ENCODE data around the gene ETFBKMT. TPM values are rescaled to one million over a fixed set of nuclear protein-coding genes. Genes with fewer than 3 reads are reported as not detected.

The ETFBKMT gene
- total RNA-seq, 1 donor from 2014 or later = 1.5 TPM

DNA sequence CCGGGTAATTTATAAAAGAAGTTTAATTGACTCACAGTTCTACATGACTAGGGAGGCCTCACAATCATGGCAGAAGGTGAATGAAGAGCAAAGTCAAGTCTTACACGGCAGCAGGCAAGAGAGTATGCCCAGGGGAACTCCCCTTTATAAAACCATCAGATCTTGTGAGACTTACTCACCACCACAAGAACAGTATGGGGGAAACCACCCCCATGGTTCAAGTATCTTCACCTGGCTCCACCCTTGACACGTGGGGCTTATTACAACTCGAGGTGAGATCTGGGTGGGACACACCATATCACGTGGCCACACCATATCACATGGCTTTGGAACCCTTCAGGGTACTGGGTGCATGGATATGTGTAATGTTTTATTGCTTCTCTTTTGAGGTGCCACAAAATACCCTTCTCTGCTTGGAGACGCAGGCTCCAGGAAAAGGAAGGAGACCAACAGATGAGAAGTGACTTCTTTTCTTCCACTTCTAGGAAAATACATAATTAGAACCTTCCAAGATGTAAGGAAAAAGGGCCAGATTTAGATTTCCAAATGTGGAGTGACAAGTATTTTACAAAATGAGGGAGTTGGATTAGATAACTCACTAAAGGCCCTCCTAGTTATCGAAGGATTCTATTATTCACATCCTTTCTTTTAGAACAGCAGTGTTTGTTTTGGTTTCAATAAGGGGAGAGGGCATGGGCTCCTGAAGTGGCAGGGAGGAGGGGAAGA is 33.1 kb upstream of the ETFBKMT start:
- no peaks in the 10 kb centered on the region for H3K36me3 ChIP-seq (ENCODE audit: control insufficient read depth, insufficient read depth, low read length)
- H3K4me3 ChIP-seq (ENCODE audit: low read depth, low read length) = no peak overlapping the region
- TF ChIP-seq, protein P1, sequence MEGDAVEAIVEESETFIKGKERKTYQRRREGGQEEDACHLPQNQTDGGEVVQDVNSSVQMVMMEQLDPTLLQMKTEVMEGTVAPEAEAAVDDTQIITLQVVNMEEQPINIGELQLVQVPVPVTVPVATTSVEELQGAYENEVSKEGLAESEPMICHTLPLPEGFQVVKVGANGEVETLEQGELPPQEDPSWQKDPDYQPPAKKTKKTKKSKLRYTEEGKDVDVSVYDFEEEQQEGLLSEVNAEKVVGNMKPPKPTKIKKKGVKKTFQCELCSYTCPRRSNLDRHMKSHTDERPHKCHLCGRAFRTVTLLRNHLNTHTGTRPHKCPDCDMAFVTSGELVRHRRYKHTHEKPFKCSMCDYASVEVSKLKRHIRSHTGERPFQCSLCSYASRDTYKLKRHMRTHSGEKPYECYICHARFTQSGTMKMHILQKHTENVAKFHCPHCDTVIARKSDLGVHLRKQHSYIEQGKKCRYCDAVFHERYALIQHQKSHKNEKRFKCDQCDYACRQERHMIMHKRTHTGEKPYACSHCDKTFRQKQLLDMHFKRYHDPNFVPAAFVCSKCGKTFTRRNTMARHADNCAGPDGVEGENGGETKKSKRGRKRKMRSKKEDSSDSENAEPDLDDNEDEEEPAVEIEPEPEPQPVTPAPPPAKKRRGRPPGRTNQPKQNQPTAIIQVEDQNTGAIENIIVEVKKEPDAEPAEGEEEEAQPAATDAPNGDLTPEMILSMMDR (IDR thresholded peaks at IDR 0.05; ENCODE audit: insufficient read depth, low read length, poor library complexity, severe bottlenecking) = no peak
- H3K27me3 ChIP-seq (ENCODE audit: control insufficient read depth, insufficient read depth, low read length) = no peaks in the 10 kb centered on the region
- DNase-seq (ENCODE audit: low read depth) = no peak

DNA sequence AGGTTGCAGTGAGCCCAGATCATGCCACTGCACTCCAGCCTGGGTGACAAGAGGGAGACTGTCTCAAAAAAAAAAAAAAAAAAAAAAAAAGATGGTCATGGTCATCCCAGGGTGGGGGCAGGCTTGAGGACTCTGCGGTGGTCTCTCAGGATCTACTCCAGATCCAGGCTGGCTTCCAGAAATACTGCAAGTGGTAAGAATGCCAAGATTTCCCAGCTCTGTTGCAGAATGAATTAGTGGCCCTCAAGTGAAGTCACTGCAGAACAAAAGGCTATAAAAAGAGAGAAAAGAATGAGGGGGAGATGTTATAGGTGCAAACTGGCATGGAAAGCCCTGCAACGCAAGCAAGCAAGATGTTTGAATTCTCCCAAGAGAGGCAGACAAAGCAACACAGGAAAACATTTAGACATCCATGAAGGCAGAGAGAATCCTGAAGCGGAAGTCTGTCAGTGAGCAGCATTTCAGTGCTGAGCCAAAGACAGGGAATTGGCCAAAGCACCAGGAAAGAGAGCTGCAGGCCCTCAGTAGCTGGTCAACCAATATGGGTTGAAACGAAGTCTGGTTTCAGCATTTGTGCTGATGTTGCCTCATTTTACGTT is 31.9 kb upstream of the ETFBKMT start:
- no peak for DNase-seq (ENCODE audit: low read depth)
- TF ChIP-seq, protein P1 (IDR thresholded peaks at IDR 0.05; ENCODE audit: insufficient read depth, low read length, poor library complexity, severe bottlenecking) = no peak
- Histone ChIP-seq H3K36me3 (ENCODE audit: control insufficient read depth, insufficient read depth, low read length) (no peaks in the 10 kb centered on the region), H3K4me3 (ENCODE audit: low read depth, low read length) (no peak overlapping the region), H3K27me3 (ENCODE audit: control insufficient read depth, insufficient read depth, low read length) (no peaks in the 10 kb centered on the region)

DNA sequence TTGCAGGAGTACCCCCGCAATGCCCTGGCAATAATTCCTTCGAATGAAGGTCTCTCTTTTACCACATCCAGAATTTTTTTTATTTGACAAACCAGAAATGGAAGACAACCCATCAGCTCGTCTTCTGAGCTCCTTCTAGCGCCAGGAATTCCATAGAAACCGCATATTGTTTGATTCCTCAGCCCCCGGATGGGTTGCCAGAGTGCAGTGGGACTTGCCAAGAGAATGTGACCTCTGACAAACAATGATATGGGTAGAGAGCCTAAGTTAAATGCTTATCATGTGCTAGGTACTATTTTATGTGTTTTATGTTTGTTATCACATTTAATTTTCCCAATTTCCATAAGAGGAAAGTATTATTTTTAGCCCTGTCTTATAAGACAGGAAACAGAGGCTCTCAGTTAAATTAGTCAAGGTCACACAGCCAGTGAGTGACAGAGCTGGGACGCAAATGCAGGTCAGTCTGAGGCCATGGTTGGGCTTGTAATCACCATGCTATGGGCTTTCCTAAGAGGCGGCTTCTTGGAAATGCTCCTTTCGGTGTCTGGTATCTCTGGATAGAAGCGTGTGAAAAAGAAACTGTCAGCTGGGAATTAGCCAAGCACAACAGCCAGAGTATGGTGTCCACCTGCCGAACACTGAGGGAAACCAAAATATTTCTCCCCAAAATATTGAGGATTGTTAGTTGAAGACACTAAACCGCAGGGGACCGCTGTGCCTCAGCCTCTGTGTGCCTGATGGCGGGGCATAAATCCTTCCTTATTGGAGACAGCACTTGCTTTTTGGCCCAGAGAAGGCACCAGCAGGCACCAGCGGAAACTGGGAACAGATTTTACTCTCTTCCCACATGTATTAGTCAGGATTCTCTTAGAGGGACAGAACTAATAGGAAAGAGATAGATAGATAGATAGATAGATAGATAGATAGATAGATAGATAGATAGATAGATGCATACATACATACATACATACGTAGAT is 29.4 kb upstream of the ETFBKMT start:
- H3K36me3 ChIP-seq (ENCODE audit: control insufficient read depth, insufficient read depth, low read length) = no peaks in the 10 kb centered on the region
- DNase-seq (ENCODE audit: low read depth) = no peak
- H3K27me3 ChIP-seq (ENCODE audit: control insufficient read depth, insufficient read depth, low read length) = no peaks in the 10 kb centered on the region
- H3K4me3 ChIP-seq (ENCODE audit: low read depth, low read length) = no peak overlapping the region
- TF ChIP-seq, protein P1 (IDR thresholded peaks at IDR 0.05; ENCODE audit: insufficient read depth, low read length, poor library complexity, severe bottlenecking) = no peak

DNA sequence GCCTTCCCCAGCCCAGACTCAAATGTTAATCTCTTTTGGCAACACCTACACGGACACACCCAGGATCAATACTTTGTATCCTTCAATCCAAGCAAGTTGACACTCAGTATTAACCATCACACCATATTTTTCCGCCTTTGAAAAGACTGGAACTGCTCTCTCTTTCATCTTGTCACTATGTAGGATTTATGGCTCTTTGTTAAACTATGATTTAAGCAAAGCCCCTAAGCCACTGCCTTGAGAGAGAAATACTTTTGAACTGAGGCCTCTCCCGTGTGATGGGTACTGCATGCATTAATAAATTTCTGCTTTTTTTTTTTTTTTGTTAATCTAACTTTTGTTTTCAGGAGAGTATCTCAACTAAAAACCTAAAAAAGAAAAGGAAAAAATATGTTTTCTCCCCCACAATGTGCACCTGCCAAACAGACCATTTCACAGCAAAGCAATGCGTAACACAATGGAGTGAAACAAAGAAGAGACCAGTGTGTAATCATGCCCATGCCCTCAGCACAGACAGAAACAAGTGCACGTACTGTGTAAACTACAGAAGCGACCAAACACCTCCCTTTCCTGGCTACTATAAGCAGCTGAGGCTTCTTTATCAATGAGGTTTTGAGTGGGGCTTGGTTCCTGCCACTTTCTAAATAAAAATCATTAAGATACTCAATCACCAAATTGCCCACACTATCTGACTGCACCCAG is 28.3 kb upstream of the ETFBKMT start:
- TF ChIP-seq, protein P1 (IDR thresholded peaks at IDR 0.05; ENCODE audit: insufficient read depth, low read length, poor library complexity, severe bottlenecking) = no peak
- Histone ChIP-seq H3K36me3 (ENCODE audit: control insufficient read depth, insufficient read depth, low read length) (no peaks in the 10 kb centered on the region), H3K4me3 (ENCODE audit: low read depth, low read length) (no peak overlapping the region), H3K27me3 (ENCODE audit: control insufficient read depth, insufficient read depth, low read length) (no peaks in the 10 kb centered on the region)
- no peak for DNase-seq (ENCODE audit: low read depth)

DNA sequence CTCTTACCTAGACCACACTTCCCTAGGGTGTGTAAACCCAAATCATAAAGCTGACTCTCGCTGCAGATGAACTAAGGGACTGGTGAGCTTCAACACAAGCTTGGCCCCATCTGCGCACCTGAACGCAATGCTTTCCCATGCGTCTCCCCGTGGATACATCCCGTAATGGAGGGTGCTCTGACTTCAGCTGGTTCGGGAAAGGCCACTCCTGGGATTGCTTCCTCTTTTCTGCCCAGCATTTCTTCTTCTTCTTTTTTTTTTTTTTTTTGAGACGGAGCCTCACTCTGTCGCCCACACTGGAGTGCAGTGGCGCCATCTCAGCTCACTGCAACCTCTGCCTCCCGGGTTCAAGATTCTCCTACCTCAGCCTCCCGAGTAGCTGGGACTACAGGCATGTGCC is 27.7 kb upstream of the ETFBKMT start:
- H3K36me3 ChIP-seq (ENCODE audit: control insufficient read depth, insufficient read depth, low read length) = no peaks in the 10 kb centered on the region
- no peaks in the 10 kb centered on the region for H3K27me3 ChIP-seq (ENCODE audit: control insufficient read depth, insufficient read depth, low read length)
- TF ChIP-seq, protein P1 (IDR thresholded peaks at IDR 0.05; ENCODE audit: insufficient read depth, low read length, poor library complexity, severe bottlenecking) = no peak
- no peak overlapping the region for H3K4me3 ChIP-seq (ENCODE audit: low read depth, low read length)
- no peak for DNase-seq (ENCODE audit: low read depth)
